Neuronal stem cell (in vitro differentiated cells): ENCODE data around the gene MAF.
A peak's percentile ranks its signal among the peaks of the same experiment; 100 is the strongest.

Source experiments
- DNase-seq: peaks from one replicate; pipeline ENCODE4 v3.0.0-alpha.2; 2013; ENCODE audit warnings: low spot score
- H2AFZ ChIP-seq: one replicate; pipeline ENCODE4 v1.6.1; 2013; ENCODE audit warnings: mild to moderate bottlenecking, low read length, inconsistent platforms
- H2AK5ac ChIP-seq: 2 replicates; pipeline ENCODE4 v1.6.1; 2013; ENCODE audit warnings: low read depth, mild to moderate bottlenecking, inconsistent platforms, low read length, moderate library complexity, mixed read lengths
- H2BK120ac ChIP-seq: 2 replicates; pipeline ENCODE4 v1.6.1; 2013; ENCODE audit warnings: low read depth, mild to moderate bottlenecking, inconsistent platforms, low read length, moderate library complexity, mixed read lengths
- H2BK12ac ChIP-seq: one replicate; pipeline ENCODE4 v1.6.1; 2013; ENCODE audit warnings: low read length, inconsistent platforms
- H2BK15ac ChIP-seq: 2 replicates; pipeline ENCODE4 v1.6.1; 2013; ENCODE audit warnings: mild to moderate bottlenecking, low read length, inconsistent platforms, mixed read lengths
- H2BK5ac ChIP-seq: one replicate; pipeline ENCODE4 v1.6.1; 2013; ENCODE audit warnings: inconsistent platforms, mild to moderate bottlenecking, low read length, moderate library complexity
- H3K14ac ChIP-seq: one replicate; pipeline ENCODE4 v1.6.1; 2013; ENCODE audit warnings: low read length, inconsistent platforms
- H3K18ac ChIP-seq: 2 replicates; pipeline ENCODE4 v1.6.1; 2013; ENCODE audit warnings: low read length, inconsistent platforms
- H3K23ac ChIP-seq: 2 replicates; pipeline ENCODE4 v1.6.1; 2013; ENCODE audit warnings: low read depth, mild to moderate bottlenecking, mixed read lengths, low read length, inconsistent platforms; ENCODE audit not compliant: poor library complexity
- H3K27ac ChIP-seq: replicated peaks from 3 replicates; pipeline ENCODE4 v1.5.1; 2013; ENCODE audit warnings: low read length, inconsistent platforms
- H3K27me3 ChIP-seq, 3 experiments: 2 replicates each; pipeline ENCODE4 v1.6.1; 2013; ENCODE audit warnings: low read length in 3 of 3, mild to moderate bottlenecking in 2 of 3, inconsistent platforms in 1 of 3, low read depth in 1 of 3, mixed read lengths in 1 of 3, moderate library complexity in 1 of 3; ENCODE audit not compliant: control insufficient read depth in 3 of 3, insufficient read depth in 3 of 3
- H3K36me3 ChIP-seq, 2 donors: replicated peaks in 1 of 2; 2 replicates each; pipeline ENCODE4 v1.6.1; 2013; ENCODE audit warnings: low read length in 2 of 2; ENCODE audit not compliant: control insufficient read depth in 2 of 2, insufficient read depth in 2 of 2
- H3K4ac ChIP-seq: 2 replicates; pipeline ENCODE4 v1.6.1; 2013; ENCODE audit warnings: inconsistent platforms, mild to moderate bottlenecking, low read length, moderate library complexity
- H3K4me1 ChIP-seq, 2 donors: 1 replicate in 1 of 2; 2 replicates in 1 of 2; pipeline ENCODE4 v1.6.1; 2013; ENCODE audit warnings: low read length in 2 of 2, low read depth in 1 of 2; ENCODE audit not compliant: control insufficient read depth in 2 of 2, insufficient read depth in 1 of 2
- H3K4me2 ChIP-seq: one replicate; pipeline ENCODE4 v1.6.1; 2013; ENCODE audit warnings: mild to moderate bottlenecking, low read length, inconsistent platforms; ENCODE audit not compliant: insufficient read depth, poor library complexity, severe bottlenecking
- H3K4me3 ChIP-seq, 2 donors: 2 replicates each; pipeline ENCODE4 v1.5.1; 2013; ENCODE audit warnings: low read length in 2 of 2, mild to moderate bottlenecking in 2 of 2, inconsistent platforms in 1 of 2, moderate library complexity in 1 of 2
- H3K79me1 ChIP-seq: one replicate; pipeline ENCODE4 v1.6.1; 2013; ENCODE audit warnings: low read depth, mild to moderate bottlenecking, inconsistent platforms, low read length, moderate library complexity
- H3K9ac ChIP-seq: one replicate; pipeline ENCODE4 v1.6.1; 2013; ENCODE audit warnings: mild to moderate bottlenecking, low read depth, low read length, inconsistent platforms; ENCODE audit not compliant: poor library complexity
- H3K9me3 ChIP-seq, 2 donors: replicated peaks in 1 of 2; 2 replicates each; pipeline versions ENCODE3 to v1.6.1; 2013; ENCODE audit warnings: low read length in 2 of 2, mild to moderate bottlenecking in 2 of 2, inconsistent platforms in 1 of 2, low read depth in 1 of 2, mixed read lengths in 1 of 2, moderate library complexity in 1 of 2; ENCODE audit not compliant: control insufficient read depth in 2 of 2, insufficient read depth in 1 of 2
- H4K8ac ChIP-seq: one replicate; pipeline ENCODE4 v1.6.1; 2013; ENCODE audit warnings: low read depth, mild to moderate bottlenecking, inconsistent platforms, low read length, moderate library complexity
- H4K91ac ChIP-seq: one replicate; pipeline ENCODE4 v1.6.1; 2013; ENCODE audit warnings: low read length, low read depth, mild to moderate bottlenecking, inconsistent platforms; ENCODE audit not compliant: poor library complexity
- WGBS, 2 donors: extraction: QIAGEN DNeasy Blood & Tissue Kit; methylation state at CpG; one replicate each; pipeline ENCODE4 v1.1.7; 2013; ENCODE audit warnings: missing lambda C conversion rate in 2 of 2, mixed read lengths in 1 of 2; ENCODE audit not compliant: insufficient read length in 2 of 2, insufficient replicate concordance in 1 of 2; ENCODE audit errors: extremely low coverage in 2 of 2; 5-methylcytosine and 5-hydroxymethylcytosine counted together

Gene MAF

DNA sequence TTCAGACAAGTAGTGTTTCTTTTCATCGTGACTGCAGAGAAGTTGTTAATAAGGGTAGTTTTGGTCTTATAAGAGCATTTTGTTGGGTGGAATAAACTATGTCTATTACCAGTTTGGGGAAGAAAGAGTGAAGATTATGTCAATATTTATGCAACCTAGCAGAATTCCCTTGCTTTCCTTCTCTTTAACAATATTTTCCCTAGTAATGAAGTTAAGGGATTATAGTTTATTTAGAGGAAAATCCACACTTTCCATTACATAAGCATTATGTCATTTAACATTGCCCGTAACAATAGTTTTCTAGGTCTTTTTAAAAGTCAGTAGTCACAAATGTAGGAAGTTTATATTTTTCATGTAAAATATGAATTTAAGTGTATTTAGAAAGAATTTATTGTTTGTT is 2.5 kb upstream of the MAF start:
- H2BK12ac ChIP-seq: no peak overlapping the region
- no peak overlapping the region for H2BK120ac ChIP-seq
- H2BK5ac ChIP-seq: no peak overlapping the region
- no peak overlapping the region for H4K91ac ChIP-seq
- H3K23ac ChIP-seq: no peak overlapping the region
- H3K27ac ChIP-seq: no peak overlapping the region
- H4K8ac ChIP-seq: no peak overlapping the region
- H2AK5ac ChIP-seq: no peak overlapping the region
- no peak overlapping the region for H3K4ac ChIP-seq
- H2AFZ ChIP-seq: no peak overlapping the region
- no peak for DNase-seq
- no peak overlapping the region for H3K18ac ChIP-seq
- H3K36me3 ChIP-seq: no peaks in the 10 kb centered on the region
- H3K4me3 ChIP-seq: no peak overlapping the region
- H2BK15ac ChIP-seq: no peak overlapping the region
- H3K9me3 ChIP-seq: no peaks in the 10 kb centered on the region
- H3K14ac ChIP-seq: no peak overlapping the region
- H3K9ac ChIP-seq: no peak overlapping the region
- WGBS, 2 donors: no CpG with 5 or more reads among the region's 2 CpGs
- peaks cover 2% of the 10 kb centered on the region for H3K79me1 ChIP-seq
- peaks cover 9 to 11% of the 10 kb centered on the region in 2 donors for H3K4me1 ChIP-seq
- H3K4me2 ChIP-seq: no peak overlapping the region
- no peaks in the 10 kb centered on the region for H3K27me3 ChIP-seq

- Histone ChIP-seq H4K91ac (no peak overlapping the region), H3K14ac (no peak overlapping the region), H3K4me1 (peaks cover 9 to 11% of the 10 kb centered on the region in 2 donors), H3K9me3 (no peaks in the 10 kb centered on the region), H3K4me2 (no peak overlapping the region), H3K18ac (no peak overlapping the region), H4K8ac (no peak overlapping the region), H3K4ac (no peak overlapping the region), H2BK120ac (no peak overlapping the region), H3K27me3 (no peaks in the 10 kb centered on the region), H3K79me1 (peaks cover 2% of the 10 kb centered on the region), H2BK5ac (no peak overlapping the region), H2BK12ac (no peak overlapping the region), H3K23ac (no peak overlapping the region), H2BK15ac (no peak overlapping the region), H3K4me3 (peak overlapping the region in 1 of 2 donors; percentile 78), H2AK5ac (no peak overlapping the region), H2AFZ (peak overlapping the region; percentile 85), H3K9ac (no peak overlapping the region), H3K27ac (no peak overlapping the region), H3K36me3 (no peaks in the 10 kb centered on the region)
- no peak for DNase-seq
- WGBS, 2 donors: no CpG with 5 or more reads among the region's 5 CpGs
Observed at GRCh38 chr16:79602628-79603014, 2.1 kb upstream of the MAF start.

DNA sequence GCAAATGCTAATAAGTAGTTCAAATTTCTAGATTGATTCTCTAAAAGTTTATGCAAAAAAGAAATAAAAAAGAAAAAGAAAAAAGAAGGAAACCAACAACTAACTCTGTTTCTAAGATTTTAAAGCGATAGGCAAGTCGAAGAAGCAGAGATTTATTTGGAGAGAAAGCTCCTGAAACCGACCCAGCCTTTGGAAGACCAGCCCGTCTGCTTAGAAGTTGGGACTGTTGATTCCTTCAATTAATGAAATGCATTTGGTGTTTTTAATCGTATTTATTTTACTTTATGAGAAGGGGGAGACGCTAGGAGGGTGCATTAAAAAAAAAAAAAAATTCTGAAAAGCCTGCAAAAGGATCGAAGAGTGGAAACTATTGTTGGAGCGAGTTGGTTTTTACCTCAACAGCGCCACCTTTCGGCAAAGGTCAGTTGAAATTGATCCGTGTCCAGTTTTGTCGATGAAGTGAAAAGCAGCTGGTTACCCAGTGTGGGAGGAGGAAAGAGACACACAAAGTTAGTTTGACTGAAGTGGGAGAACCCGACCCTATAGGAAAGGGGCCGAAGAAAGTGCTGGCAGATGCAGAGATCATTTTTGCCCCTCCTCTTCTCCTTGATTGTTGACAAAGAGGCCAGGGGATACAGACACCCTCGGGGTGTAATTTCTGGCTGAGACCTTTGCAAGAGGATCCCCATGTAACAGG is 1.5 kb upstream of the MAF start:
- H2AFZ ChIP-seq: peak overlapping the region; percentile 85
- H3K79me1 ChIP-seq: peaks cover 2% of the 10 kb centered on the region
- no peak overlapping the region for H3K14ac ChIP-seq
- H3K9me3 ChIP-seq: no peaks in the 10 kb centered on the region
- H3K9ac ChIP-seq: no peak overlapping the region
- H3K27ac ChIP-seq: no peak overlapping the region
- no peaks in the 10 kb centered on the region for H3K27me3 ChIP-seq
- H3K18ac ChIP-seq: no peak overlapping the region
- no CpG with 5 or more reads among the region's 15 CpGs for WGBS, 2 donors
- H2BK15ac ChIP-seq: no peak overlapping the region
- no peak overlapping the region for H3K4ac ChIP-seq
- H4K91ac ChIP-seq: no peak overlapping the region
- H2AK5ac ChIP-seq: no peak overlapping the region
- no peak overlapping the region for H4K8ac ChIP-seq
- H3K23ac ChIP-seq: no peak overlapping the region
- DNase-seq: peak; percentile 91
- no peak overlapping the region for H2BK120ac ChIP-seq
- H3K36me3 ChIP-seq: no peaks in the 10 kb centered on the region
- no peak overlapping the region for H2BK5ac ChIP-seq
- H3K4me3 ChIP-seq: peak overlapping the region; percentile 78 to 95
- H3K4me2 ChIP-seq: peak overlapping the region; percentile 89
- no peak overlapping the region for H2BK12ac ChIP-seq
- H3K4me1 ChIP-seq: peaks cover 9 to 11% of the 10 kb centered on the region in 2 donors

DNA sequence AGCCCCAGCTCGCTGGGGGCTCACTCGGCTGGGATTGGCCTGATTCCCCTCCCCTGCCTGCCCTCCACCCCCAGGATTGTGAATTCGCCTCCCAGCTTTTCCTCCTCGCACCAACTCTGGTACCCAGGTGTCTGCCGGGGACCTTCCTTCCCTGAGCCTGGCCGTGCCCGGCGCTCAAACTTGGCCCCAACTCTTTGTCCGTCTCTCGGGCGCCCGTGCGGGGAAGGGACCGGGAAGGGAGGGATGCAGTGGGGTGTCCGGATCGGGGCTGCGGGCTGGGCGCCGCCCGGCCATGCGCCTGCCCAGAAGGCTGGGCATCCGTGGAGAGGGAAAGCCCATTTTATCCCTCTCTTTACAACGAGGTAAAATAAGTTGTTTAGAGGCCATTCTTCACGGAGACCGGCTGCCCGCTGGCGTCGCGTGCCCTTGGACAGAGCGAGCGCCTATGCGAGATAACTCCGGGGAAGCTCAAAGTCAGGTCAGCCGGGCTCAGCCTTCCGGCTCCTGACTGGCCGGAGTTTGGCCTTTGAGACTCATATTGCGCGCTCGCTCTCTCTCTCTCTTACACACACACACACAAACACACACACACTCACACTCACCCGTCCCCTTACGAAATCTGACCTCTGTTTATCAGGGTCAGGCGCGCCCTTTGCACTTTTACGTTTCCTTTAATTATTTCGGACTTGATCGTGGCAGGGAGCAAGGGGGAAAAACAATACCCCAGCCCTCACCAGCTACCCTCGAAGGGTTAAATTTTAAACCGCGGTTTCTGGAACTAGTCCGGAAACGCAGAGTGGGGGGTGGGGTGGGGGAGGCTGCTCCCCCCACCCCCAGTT is 774 bp upstream of the MAF start:
- DNase-seq: peak; percentile 45
- no peak overlapping the region for H2BK120ac ChIP-seq
- no peaks in the 10 kb centered on the region for H3K9me3 ChIP-seq
- peak overlapping the region; percentile 78 to 95 for H3K4me3 ChIP-seq
- H4K91ac ChIP-seq: no peak overlapping the region
- peak overlapping the region; percentile 89 for H3K4me2 ChIP-seq
- H2BK15ac ChIP-seq: no peak overlapping the region
- no peak overlapping the region for H2BK12ac ChIP-seq
- peak overlapping the region; percentile 20 for H2BK5ac ChIP-seq
- H3K4ac ChIP-seq: no peak overlapping the region
- H3K18ac ChIP-seq: peak overlapping the region; percentile 90
- no peak overlapping the region for H2AK5ac ChIP-seq
- H3K36me3 ChIP-seq: no peaks in the 10 kb centered on the region
- peak overlapping the region; percentile 14 for H3K23ac ChIP-seq
- peaks cover 2% of the 10 kb centered on the region for H3K79me1 ChIP-seq
- no peaks in the 10 kb centered on the region for H3K27me3 ChIP-seq
- peaks cover 9 to 12% of the 10 kb centered on the region in 2 donors for H3K4me1 ChIP-seq
- WGBS, 2 donors: no CpG with 5 or more reads among the region's 51 CpGs
- peak overlapping the region; percentile 85 for H2AFZ ChIP-seq
- H3K14ac ChIP-seq: no peak overlapping the region
- H4K8ac ChIP-seq: no peak overlapping the region
- H3K27ac ChIP-seq: no peak overlapping the region
- H3K9ac ChIP-seq: peak overlapping the region; percentile 61
